ENCODE results near the gene RFK.

GRCh38 chr9:76372336-76372735 is 21.9 kb downstream of the RFK start:
- TF ChIP-seq POLR2A (IDR thresholded peaks at IDR 0.05; ENCODE audit: extremely low read depth, insufficient read length) (no peak), MAX (IDR thresholded peaks at IDR 0.05; ENCODE audit: low read depth, low read length) (no peak), CTCF (IDR thresholded peaks at IDR 0.05; ENCODE audit: low read depth, low read length) (no peak)
